IMR-90 (cell line): ENCODE results near the gene SCGB1D1. TPM values are rescaled to one million over a fixed set of nuclear protein-coding genes. Genes with fewer than 3 reads are reported as not detected.

ENCODE experiments used
- ATAC-seq: fragments of 200-7000 bp; cut with Tn5 transposase; 2 replicates; pipeline ENCODE4 v1.9.1; 2020; ENCODE audit warnings: low read depth, mild to moderate bottlenecking, moderate library complexity
- BruUV-seq: library from RNA; stranded (reverse); fragments of 400-500 nt; replicated peaks from 2 replicates; lab custom pipeline; 2021; lab: Mats Ljungman, UMichigan
- CTCF ChIA-PET: fragments of 300-600 bp; formaldehyde crosslinking; extraction: SDS; loops from one replicate; lab custom pipeline; 2021; ENCODE audit warnings: antibody characterized with exemption; lab: Yijun Ruan, JAX
- POLR2A ChIA-PET: fragments of 300-600 bp; sonication (Branson Sonifier 250); formaldehyde crosslinking; loops from one replicate; lab custom pipeline; 2022; ENCODE audit warnings: antibody characterized with exemption; ENCODE audit not compliant: unreplicated experiment; lab: Charles Lee
- DNase-seq: peaks from one replicate; pipeline ENCODE4 v3.0.0; 2013
- H2AFZ ChIP-seq: replicated peaks from 2 replicates; pipeline ENCODE3; 2013; ENCODE audit warnings: low read length, mild to moderate bottlenecking; ENCODE audit not compliant: poor library complexity
- H2AK5ac ChIP-seq: 2 replicates; pipeline ENCODE4 v1.6.1; 2013; ENCODE audit warnings: low read depth, low read length, inconsistent platforms
- H2AK9ac ChIP-seq: replicated peaks from 2 replicates; pipeline ENCODE3; 2013; ENCODE audit warnings: mild to moderate bottlenecking, low read depth, low read length, moderate library complexity; ENCODE audit not compliant: poor library complexity
- H2BK120ac ChIP-seq: 2 replicates; pipeline ENCODE4 v1.6.1; 2013; ENCODE audit warnings: low read depth, low read length, inconsistent platforms
- H2BK15ac ChIP-seq: 3 replicates; pipeline ENCODE4 v1.6.1; 2013; ENCODE audit warnings: low read depth, low read length, inconsistent platforms
- H2BK20ac ChIP-seq: 2 replicates; pipeline ENCODE4 v1.6.1; 2013; ENCODE audit warnings: low read depth, mild to moderate bottlenecking, inconsistent platforms, low read length, moderate library complexity
- H2BK5ac ChIP-seq: 2 replicates; pipeline ENCODE4 v1.6.1; 2013; ENCODE audit warnings: mild to moderate bottlenecking, low read depth, low read length, inconsistent platforms; ENCODE audit not compliant: poor library complexity, severe bottlenecking
- H3K14ac ChIP-seq: replicated peaks from 2 replicates; pipeline ENCODE4 v1.6.1; 2013; ENCODE audit warnings: low read depth, low read length, inconsistent platforms
- H3K18ac ChIP-seq: 2 replicates; pipeline ENCODE4 v1.6.1; 2013; ENCODE audit warnings: low read depth, low read length, control low read depth
- H3K23ac ChIP-seq: 2 replicates; pipeline ENCODE4 v1.6.1; 2013; ENCODE audit warnings: low read depth, low read length, inconsistent platforms
- H3K27ac ChIP-seq: 2 replicates; pipeline ENCODE4 v1.5.1; 2013; ENCODE audit warnings: mild to moderate bottlenecking, control low read depth, low read length; ENCODE audit not compliant: insufficient read depth
- H3K27me3 ChIP-seq: 2 replicates; pipeline ENCODE4 v1.6.1; 2013; ENCODE audit warnings: low read length; ENCODE audit not compliant: control insufficient read depth, insufficient read depth
- H3K36me3 ChIP-seq: 2 replicates; pipeline ENCODE4 v1.6.1; 2013; ENCODE audit warnings: low read length, mixed read lengths; ENCODE audit not compliant: control insufficient read depth, insufficient read depth
- H3K4ac ChIP-seq: 2 replicates; pipeline ENCODE4 v1.6.1; 2013; ENCODE audit warnings: low read depth, low read length, inconsistent platforms
- H3K4me1 ChIP-seq: 2 replicates; pipeline ENCODE4 v1.6.1; 2013; ENCODE audit warnings: low read length, mixed read lengths; ENCODE audit not compliant: control insufficient read depth, insufficient read depth
- H3K4me2 ChIP-seq: 2 replicates; pipeline ENCODE4 v1.6.1; 2013; ENCODE audit warnings: low read depth, mild to moderate bottlenecking, control low read depth, low read length, moderate library complexity
- H3K4me3 ChIP-seq: 2 replicates; pipeline ENCODE4 v1.5.1; 2013; ENCODE audit warnings: low read depth, mild to moderate bottlenecking, control low read depth, low read length, moderate library complexity; ENCODE audit not compliant: insufficient read depth
- H3K56ac ChIP-seq: 2 replicates; pipeline ENCODE4 v1.6.1; 2013; ENCODE audit warnings: low read length, inconsistent platforms; ENCODE audit not compliant: insufficient read depth; ENCODE audit errors: extremely low read depth
- H3K79me1 ChIP-seq, 2 experiments: 2 replicates each; pipeline ENCODE4 v1.6.1; 2013; ENCODE audit warnings: low read length in 2 of 2, inconsistent platforms in 1 of 2, low read depth in 1 of 2
- H3K9ac ChIP-seq: 2 replicates; pipeline ENCODE4 v1.6.1; 2013; ENCODE audit warnings: low read depth, low read length, control low read depth
- H3K9me1 ChIP-seq: 2 replicates; pipeline ENCODE4 v1.6.1; 2013; ENCODE audit warnings: low read length, inconsistent platforms; ENCODE audit not compliant: insufficient read depth
- H3K9me3 ChIP-seq: 2 replicates; pipeline ENCODE4 v1.6.1; 2013; ENCODE audit warnings: low read length; ENCODE audit not compliant: control insufficient read depth, insufficient read depth
- H4K20me1 ChIP-seq: 2 replicates; pipeline ENCODE4 v1.6.1; 2013; ENCODE audit warnings: low read length, inconsistent platforms; ENCODE audit not compliant: insufficient read depth
- H4K5ac ChIP-seq: 2 replicates; pipeline ENCODE4 v1.6.1; 2013; ENCODE audit warnings: mild to moderate bottlenecking, low read depth, low read length, control low read depth
- H4K8ac ChIP-seq, 2 experiments: 2 replicates each; pipeline ENCODE4 v1.6.1; 2013; ENCODE audit warnings: low read depth in 2 of 2, low read length in 2 of 2, control low read depth in 1 of 2, inconsistent platforms in 1 of 2
- H4K91ac ChIP-seq: 2 replicates; pipeline ENCODE4 v1.6.1; 2013; ENCODE audit warnings: low read depth, low read length, inconsistent platforms; ENCODE audit not compliant: insufficient read depth
- BHLHE40 ChIP-seq: fragments of 150-350 bp; IDR thresholded peaks from 2 replicates; pipeline ENCODE4 v1.6.1; 2016; ENCODE audit warnings: mild to moderate bottlenecking, low read depth, low read length
- CEBPB ChIP-seq: IDR thresholded peaks from 2 replicates; pipeline ENCODE4 v1.6.1; 2012; ENCODE audit warnings: low read depth, low read length, improper control_type of control experiment
- CTCF ChIP-seq: conservative IDR thresholded peaks from 2 replicates; pipeline ENCODE4 v1.5.1; 2012; ENCODE audit warnings: mild to moderate bottlenecking, low read depth, low read length, improper control_type of control experiment
- ELK1 ChIP-seq: fragments of 150-350 bp; IDR thresholded peaks from 2 replicates; pipeline ENCODE4 v1.6.1; 2016; ENCODE audit warnings: low read depth, mild to moderate bottlenecking, low read length, moderate library complexity, borderline replicate concordance
- FOS ChIP-seq: fragments of 150-350 bp; IDR thresholded peaks from 2 replicates; pipeline ENCODE4 v1.6.1; 2016; ENCODE audit warnings: low read depth, low read length
- MAZ ChIP-seq: IDR thresholded peaks from 2 replicates; pipeline ENCODE4 v1.6.1; 2012; ENCODE audit warnings: low read depth, mild to moderate bottlenecking, low read length, improper control_type of control experiment, moderate library complexity, borderline replicate concordance
- MXI1 ChIP-seq: IDR thresholded peaks from 2 replicates; pipeline ENCODE4 v1.6.1; 2012; ENCODE audit warnings: low read depth, mild to moderate bottlenecking, low read length, moderate library complexity, borderline replicate concordance
- POLR2A ChIP-seq: IDR thresholded peaks from 2 replicates; pipeline ENCODE4 v1.6.1; 2012; ENCODE audit warnings: mild to moderate bottlenecking, low read depth, low read length
- RAD21 ChIP-seq: IDR thresholded peaks from 2 replicates; pipeline ENCODE4 v1.6.1; 2012; ENCODE audit warnings: low read length, improper control_type of control experiment
- RCOR1 ChIP-seq: IDR thresholded peaks from 2 replicates; pipeline ENCODE4 v1.6.1; 2012; ENCODE audit warnings: mild to moderate bottlenecking, low read length, improper control_type of control experiment; ENCODE audit not compliant: insufficient replicate concordance
- RFX5 ChIP-seq: IDR thresholded peaks from 2 replicates; pipeline ENCODE4 v1.8.0; 2012; ENCODE audit warnings: low read depth, mild to moderate bottlenecking, low read length, moderate library complexity
- SMC3 ChIP-seq: fragments of 150-350 bp; IDR thresholded peaks from 2 replicates; pipeline ENCODE4 v1.6.1; 2016; ENCODE audit warnings: low read depth, mild to moderate bottlenecking, antibody characterized with exemption, low read length, moderate library complexity
- WGBS, 2 experiments: methylation state at CpG; one replicate each; pipeline versions ENCODE4 v1.1.5 to v1.1.7; 2013; ENCODE audit warnings: missing lambda C conversion rate in 2 of 2; ENCODE audit not compliant: insufficient read length in 1 of 2; ENCODE audit errors: extremely low coverage in 2 of 2; 5-methylcytosine and 5-hydroxymethylcytosine counted together
- dilution Hi-C: fragments of 300-500 bp; cut with HindIII; formaldehyde crosslinking; loops from one replicate; pipeline ENCODE4 v1.14.3; 2018; ENCODE audit warnings: low sequenced_read_pairs; ENCODE audit not compliant: unreplicated experiment
- in situ Hi-C: fragments of 300-500 bp; cut with MboI; formaldehyde crosslinking; loops from 3 replicates; pipeline ENCODE4 v1.14.3; 2019; ENCODE audit warnings: low sequenced_read_pairs, inconsistent platforms, mixed read lengths
- intact Hi-C: fragments of 100-400 bp; cut with micrococcal nuclease; formaldehyde crosslinking; loops from 2 replicates; pipeline ENCODE4 v1.10.0; 2022
- polyA plus RNA-seq, 3 experiments: library from polyadenylated mRNA; depleted of rRNA; stranded (reverse); fragments of >200 nt; gene quantifications; 2 replicates each; pipeline ENCODE4 v1.2.3, GENCODE V29; 2012; ENCODE audit warnings: low replicate concordance in 1 of 3
- total RNA-seq: library from RNA; depleted of rRNA; stranded (reverse); fragments of >200 nt; gene quantifications from 2 replicates; pipeline ENCODE4 v1.2.3, GENCODE V29; 2012

Gene SCGB1D1
- total and polyA plus RNA-seq, 2 of the 4 experiments (the other 2 are of a cell fraction), result not detected

GRCh38 chr11:62179995-62180394 lies 10.0 kb upstream of the SCGB1D1 start:
- H3K9me3 ChIP-seq, result no peaks in the 10 kb centered on the region
- no peak overlapping the region for H2BK5ac ChIP-seq
- H2AFZ ChIP-seq, result no peak overlapping the region
- ChIA-PET CTCF (interaction anchor here (0.6 kb wide), 1 partner anchor 93 kb away, joined by 3 read pairs; no protein-coding TSS in a partner anchor), POLR2A (no interaction called here)
- H3K4me2 ChIP-seq, result no peak overlapping the region
- H2AK9ac ChIP-seq, result no peak overlapping the region
- no peaks in the 10 kb centered on the region for H3K9me1 ChIP-seq
- in situ Hi-C loops (loop anchor here (10.0 kb wide), 1 partner anchor 135 kb away; no protein-coding TSS in a partner anchor), dilution Hi-C loops (no loop called here), intact Hi-C loops (no loop called here)
- peaks cover 5% of the 10 kb centered on the region for H3K27me3 ChIP-seq
- no peak overlapping the region for H3K18ac ChIP-seq
- no TSS peak for BruUV-seq
- TF ChIP-seq SMC3, result no peak
- TF ChIP-seq POLR2A, result no peak
- no peak for TF ChIP-seq RFX5
- no peak for TF ChIP-seq FOS
- no peak for TF ChIP-seq MXI1
- no peak for TF ChIP-seq MAZ
- no peak for TF ChIP-seq RCOR1
- no peak for TF ChIP-seq ELK1
- TF ChIP-seq RAD21, result no peak
- TF ChIP-seq BHLHE40, result no peak
- no peak for TF ChIP-seq CEBPB
- no peak for TF ChIP-seq CTCF
- no CpG with 5 or more reads among the region's 5 CpGs for WGBS, 2 experiments
- no peak overlapping the region for H4K91ac ChIP-seq
- H4K8ac ChIP-seq, result no peak overlapping the region
- H2BK15ac ChIP-seq, result no peak overlapping the region
- H4K5ac ChIP-seq, result no peak overlapping the region
- H2AK5ac ChIP-seq, result no peak overlapping the region
- no peak overlapping the region for H3K14ac ChIP-seq
- no peak overlapping the region for H3K23ac ChIP-seq
- H2BK120ac ChIP-seq, result no peak overlapping the region
- no peak overlapping the region for H3K4me3 ChIP-seq
- no peaks in the 10 kb centered on the region for H3K4me1 ChIP-seq
- no peaks in the 10 kb centered on the region for H3K79me1 ChIP-seq
- H3K36me3 ChIP-seq, result no peaks in the 10 kb centered on the region
- H3K56ac ChIP-seq, result no peak overlapping the region
- H3K9ac ChIP-seq, result no peak overlapping the region
- no peaks in the 10 kb centered on the region for H4K20me1 ChIP-seq
- no peak for ATAC-seq
- H3K27ac ChIP-seq, result no peak overlapping the region
- H2BK20ac ChIP-seq, result no peak overlapping the region
- no peak for DNase-seq
- H3K4ac ChIP-seq, result no peak overlapping the region
